Neutrophil (primary cell): ENCODE measurements around the gene HINFP.

Experiments used
- H3K27ac ChIP-seq: fragments of 200-600 bp; sonication (generic); 2 replicates; pipeline ENCODE4 v1.5.1; 2016; ENCODE audit warnings: mild to moderate bottlenecking, moderate library complexity
- H3K27me3 ChIP-seq: fragments of 200-600 bp; sonication (generic); 2 replicates; pipeline ENCODE4 v1.6.0; 2016; ENCODE audit warnings: mild to moderate bottlenecking
- H3K36me3 ChIP-seq: fragments of 200-600 bp; sonication (generic); 2 replicates; pipeline ENCODE4 v1.5.1; 2017
- H3K4me1 ChIP-seq, 2 experiments: fragments of 200-600 bp in 1 of 2; sonication (generic) in 1 of 2; 1 replicate in 1 of 2; 2 replicates in 1 of 2; pipeline versions ENCODE4 v1.5.1 to v1.6.1; 2013 to 2016; ENCODE audit warnings: low read depth in 1 of 2, low read length in 1 of 2, mild to moderate bottlenecking in 1 of 2, moderate library complexity in 1 of 2; ENCODE audit not compliant: control insufficient read depth in 1 of 2, insufficient read depth in 1 of 2
- H3K4me3 ChIP-seq, 2 experiments: fragments of 200-600 bp in 1 of 2; sonication (generic) in 1 of 2; 1 replicate in 1 of 2; 2 replicates in 1 of 2; pipeline ENCODE4 v1.5.1; 2013 to 2016; ENCODE audit warnings: low read depth in 1 of 2, low read length in 1 of 2, mild to moderate bottlenecking in 1 of 2, moderate library complexity in 1 of 2
- H3K9me3 ChIP-seq: fragments of 200-600 bp; sonication (generic); 2 replicates; pipeline ENCODE4 v1.5.1; 2016
- TF ChIP-seq, protein P1 (sequence below): fragments of 200-600 bp; sonication (generic); IDR thresholded peaks from 2 replicates; pipeline ENCODE4 v1.5.1; 2016; ENCODE audit warnings: antibody characterized with exemption

The HINFP gene

DNA sequence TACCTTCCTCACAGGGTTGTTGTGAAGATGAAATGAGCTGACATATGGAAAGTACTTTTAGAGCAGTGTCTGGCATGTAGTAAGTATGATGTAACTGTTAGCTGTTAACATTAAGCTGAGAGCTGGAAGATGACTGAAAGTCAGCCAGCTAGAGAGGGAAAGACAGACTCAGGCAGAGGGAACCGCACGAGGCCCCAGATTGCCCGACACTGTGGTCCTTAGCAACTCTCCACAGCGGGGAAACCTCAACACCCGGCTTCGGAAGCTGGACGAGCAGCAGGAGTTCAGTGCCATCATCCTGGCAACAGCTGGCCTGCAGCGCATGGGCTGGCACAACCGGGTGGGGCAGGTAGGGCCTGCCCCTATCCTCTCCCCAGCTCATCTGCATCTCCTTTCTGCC, 30.2 kb upstream of the HINFP start:
- Histone ChIP-seq H3K4me1 (peaks cover 68 to 70% of the 10 kb centered on the region in 2 experiments), H3K27me3 (no peaks in the 10 kb centered on the region), H3K27ac (peak overlapping the region; percentile 70), H3K9me3 (no peaks in the 10 kb centered on the region), H3K4me3 (peak overlapping the region in 1 of 2 experiments; percentile 20), H3K36me3 (no peaks in the 10 kb centered on the region)
- TF ChIP-seq, protein P1, sequence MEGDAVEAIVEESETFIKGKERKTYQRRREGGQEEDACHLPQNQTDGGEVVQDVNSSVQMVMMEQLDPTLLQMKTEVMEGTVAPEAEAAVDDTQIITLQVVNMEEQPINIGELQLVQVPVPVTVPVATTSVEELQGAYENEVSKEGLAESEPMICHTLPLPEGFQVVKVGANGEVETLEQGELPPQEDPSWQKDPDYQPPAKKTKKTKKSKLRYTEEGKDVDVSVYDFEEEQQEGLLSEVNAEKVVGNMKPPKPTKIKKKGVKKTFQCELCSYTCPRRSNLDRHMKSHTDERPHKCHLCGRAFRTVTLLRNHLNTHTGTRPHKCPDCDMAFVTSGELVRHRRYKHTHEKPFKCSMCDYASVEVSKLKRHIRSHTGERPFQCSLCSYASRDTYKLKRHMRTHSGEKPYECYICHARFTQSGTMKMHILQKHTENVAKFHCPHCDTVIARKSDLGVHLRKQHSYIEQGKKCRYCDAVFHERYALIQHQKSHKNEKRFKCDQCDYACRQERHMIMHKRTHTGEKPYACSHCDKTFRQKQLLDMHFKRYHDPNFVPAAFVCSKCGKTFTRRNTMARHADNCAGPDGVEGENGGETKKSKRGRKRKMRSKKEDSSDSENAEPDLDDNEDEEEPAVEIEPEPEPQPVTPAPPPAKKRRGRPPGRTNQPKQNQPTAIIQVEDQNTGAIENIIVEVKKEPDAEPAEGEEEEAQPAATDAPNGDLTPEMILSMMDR: no peak

DNA sequence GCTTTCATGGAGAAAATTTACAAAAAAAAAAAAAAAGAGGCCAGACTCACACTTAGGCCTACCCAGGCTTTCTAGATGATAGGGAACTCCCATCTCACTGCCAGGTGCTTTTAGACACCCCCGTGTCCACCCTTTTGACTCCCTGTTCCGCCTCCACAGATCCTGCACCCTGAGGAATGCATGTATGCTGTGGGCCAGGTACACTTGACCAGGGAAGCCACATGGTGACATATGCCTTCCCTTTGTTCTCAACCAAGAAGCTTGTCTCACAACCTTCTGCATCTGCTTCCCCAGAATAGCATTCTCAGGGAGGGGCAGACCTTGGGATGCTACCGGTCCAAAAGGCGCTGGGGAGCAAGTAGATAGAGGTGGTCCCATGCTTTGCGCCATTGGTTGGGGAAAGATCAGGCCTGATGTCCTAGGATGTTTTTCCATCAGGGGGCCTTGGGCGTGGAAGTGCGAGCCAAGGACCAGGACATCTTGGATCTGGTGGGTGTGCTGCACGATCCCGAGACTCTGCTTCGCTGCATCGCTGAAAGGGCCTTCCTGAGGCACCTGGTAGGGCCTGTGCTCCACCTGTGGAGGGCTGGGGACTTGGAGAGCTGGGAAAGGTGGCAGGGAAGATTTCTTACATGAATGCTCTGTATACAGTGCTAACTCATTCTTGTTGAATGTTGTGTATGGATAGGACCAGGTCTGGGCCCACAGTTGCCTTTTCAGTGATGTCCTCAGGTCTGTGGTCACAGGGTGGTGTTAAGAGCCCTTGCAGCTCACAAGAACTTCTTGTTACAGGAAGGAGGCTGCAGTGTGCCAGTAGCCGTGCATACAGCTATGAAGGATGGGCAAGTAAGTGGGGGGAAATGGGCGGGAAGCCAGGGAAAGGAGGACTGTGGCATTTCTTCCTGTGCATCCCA, 29.2 kb upstream of the HINFP start:
- Histone ChIP-seq H3K9me3 (no peaks in the 10 kb centered on the region), H3K27ac (peak overlapping the region; percentile 70), H3K27me3 (no peaks in the 10 kb centered on the region), H3K36me3 (no peaks in the 10 kb centered on the region), H3K4me1 (peaks cover 67 to 69% of the 10 kb centered on the region in 2 experiments), H3K4me3 (no peak overlapping the region)
- TF ChIP-seq, protein P1: no peak

DNA sequence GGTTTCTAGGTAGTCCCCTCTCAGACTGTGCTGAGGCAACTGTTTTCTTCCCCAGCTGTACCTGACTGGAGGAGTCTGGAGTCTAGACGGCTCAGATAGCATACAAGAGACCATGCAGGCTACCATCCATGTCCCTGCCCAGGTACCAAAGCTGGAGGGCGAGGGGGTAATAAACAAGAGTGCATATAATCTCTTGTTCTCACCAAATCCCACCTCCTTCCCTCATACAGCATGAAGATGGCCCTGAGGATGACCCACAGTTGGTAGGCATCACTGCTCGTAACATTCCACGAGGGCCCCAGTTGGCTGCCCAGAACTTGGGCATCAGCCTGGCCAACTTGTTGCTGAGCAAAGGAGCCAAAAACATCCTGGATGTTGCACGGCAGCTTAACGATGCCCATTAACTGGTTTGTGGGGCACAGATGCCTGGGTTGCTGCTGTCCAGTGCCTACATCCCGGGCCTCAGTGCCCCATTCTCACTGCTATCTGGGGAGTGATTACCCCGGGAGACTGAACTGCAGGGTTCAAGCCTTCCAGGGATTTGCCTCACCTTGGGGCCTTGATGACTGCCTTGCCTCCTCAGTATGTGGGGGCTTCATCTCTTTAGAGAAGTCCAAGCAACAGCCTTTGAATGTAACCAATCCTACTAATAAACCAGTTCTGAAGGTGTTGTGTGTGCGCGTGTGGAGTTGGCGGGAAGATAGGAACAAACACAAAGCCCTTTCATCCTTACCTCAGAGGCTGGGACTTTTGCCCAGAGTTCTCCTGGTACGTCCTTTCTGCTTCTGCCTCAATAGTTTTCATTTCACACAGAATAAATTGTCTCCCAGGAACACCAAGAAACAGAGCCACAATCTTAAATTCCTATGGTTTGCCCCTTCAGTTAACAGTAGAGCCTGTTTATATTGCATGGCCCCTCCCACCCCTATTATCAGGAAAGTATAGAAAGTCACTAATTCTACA, 28.2 kb upstream of the HINFP start:
- TF ChIP-seq, protein P1: no peak
- peak overlapping the region; percentile 82 for H3K27ac ChIP-seq

DNA sequence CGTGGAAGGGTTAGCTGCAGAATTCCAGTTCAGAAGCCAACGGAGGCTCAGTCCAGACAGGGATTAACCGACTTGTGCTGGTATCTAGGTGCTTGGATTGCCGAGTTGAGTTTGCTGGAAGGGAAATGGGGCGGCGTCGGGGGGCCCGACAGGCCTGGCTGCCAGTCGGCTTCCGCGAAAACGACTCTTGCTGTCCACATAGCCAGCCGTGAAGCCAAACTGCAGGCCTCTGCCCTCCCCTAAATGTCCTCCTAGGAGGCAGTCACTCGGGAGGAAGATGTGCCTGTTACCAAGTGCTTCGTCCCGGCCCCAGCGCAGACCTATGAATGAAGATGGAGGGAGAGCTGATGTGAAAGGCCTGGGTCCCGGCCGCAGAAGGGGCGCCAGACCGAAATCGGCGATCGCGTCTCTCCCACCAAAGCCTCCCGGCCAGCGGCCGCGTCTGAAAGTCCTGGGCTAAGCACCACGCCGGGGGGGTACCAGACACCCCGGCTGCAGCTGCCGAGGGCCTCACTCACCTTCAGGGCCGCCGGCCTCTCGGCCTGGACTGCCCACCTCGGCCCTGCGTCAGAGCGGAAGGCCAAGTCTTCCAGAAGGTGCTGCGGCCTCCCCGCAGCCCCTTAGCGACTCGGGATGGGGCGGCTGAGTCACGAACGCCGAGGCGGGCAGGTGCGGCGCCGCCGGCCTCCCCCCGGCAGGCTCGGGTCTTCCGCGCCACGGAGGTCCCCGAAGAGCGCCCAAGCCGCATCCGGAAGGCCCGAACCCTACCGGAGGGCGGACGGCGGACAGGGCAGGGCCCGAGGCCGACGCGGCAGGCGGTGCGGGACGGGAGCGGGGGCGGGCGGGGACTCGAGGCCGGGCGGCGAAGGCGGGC, 27.2 kb upstream of the HINFP start:
- Histone ChIP-seq H3K27me3 (no peaks in the 10 kb centered on the region), H3K4me1 (peaks cover 59 to 61% of the 10 kb centered on the region in 2 experiments), H3K36me3 (no peaks in the 10 kb centered on the region), H3K4me3 (peak overlapping the region; percentile 71 to 94), H3K9me3 (no peaks in the 10 kb centered on the region), H3K27ac (peak overlapping the region; percentile 82)
- TF ChIP-seq, protein P1: no peak

More for the DNA sequence above, 28.2 kb upstream of the HINFP start:
- H3K4me3 ChIP-seq: peak overlapping the region; percentile 71 to 94
- no peaks in the 10 kb centered on the region for H3K27me3 ChIP-seq
- peaks cover 59 to 61% of the 10 kb centered on the region in 2 experiments for H3K4me1 ChIP-seq
- H3K36me3 ChIP-seq: no peaks in the 10 kb centered on the region
- no peaks in the 10 kb centered on the region for H3K9me3 ChIP-seq

DNA sequence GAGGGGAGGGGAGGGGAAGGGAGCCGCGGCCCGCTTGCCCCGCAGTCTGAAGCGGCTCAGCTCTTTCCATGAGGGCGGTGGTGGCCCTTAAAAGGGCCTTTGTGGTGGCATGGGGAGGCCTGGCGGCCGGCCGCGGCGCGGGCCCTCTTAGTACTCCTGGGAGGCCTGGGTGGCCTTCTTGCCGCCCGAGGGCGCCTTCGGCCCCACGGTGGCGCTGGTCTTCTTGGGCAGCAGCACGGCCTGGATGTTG, 26.6 kb upstream of the HINFP start:
- TF ChIP-seq, protein P1: peak; percentile 82
- peak overlapping the region; percentile 82 for H3K27ac ChIP-seq
- H3K4me1 ChIP-seq: peaks cover 54 to 56% of the 10 kb centered on the region in 2 experiments
- H3K9me3 ChIP-seq: no peaks in the 10 kb centered on the region
- H3K36me3 ChIP-seq: no peaks in the 10 kb centered on the region
- peak overlapping the region; percentile 71 to 94 for H3K4me3 ChIP-seq
- H3K27me3 ChIP-seq: no peaks in the 10 kb centered on the region
